HepG2 (cell line): ENCODE measurements around the gene SOAT2.

Experiments
- ELK4 ChIP-seq: sonication (generic); formaldehyde crosslinking; IDR thresholded peaks from 2 replicates; pipeline ENCODE4 v1.9.0; 2021; ENCODE audit warnings: missing genetic modification reagents, borderline replicate concordance
- GZF1 ChIP-seq: sonication (generic); formaldehyde crosslinking; IDR thresholded peaks from 2 replicates; pipeline ENCODE4 v1.5.1; 2020; ENCODE audit warnings: mild to moderate bottlenecking, missing genetic modification reagents
- HMGA1 ChIP-seq: sonication (generic); formaldehyde crosslinking; conservative IDR thresholded peaks from 2 replicates; pipeline ENCODE4 v1.4.0; 2020; ENCODE audit warnings: missing genetic modification reagents
- HNRNPH1 ChIP-seq: fragments of 200-400 bp; formaldehyde crosslinking; optimal IDR thresholded peaks from 2 replicates; pipeline ENCODE3; 2017; ENCODE audit warnings: mild to moderate bottlenecking, low read depth, low read length
- MYC ChIP-seq: sonication (generic); formaldehyde crosslinking; IDR thresholded peaks from 2 replicates; pipeline ENCODE4 v1.9.0; 2021; ENCODE audit warnings: missing genetic modification reagents, borderline replicate concordance
- POLR2A ChIP-seq, 2 experiments: IDR thresholded peaks; 2 replicates each; pipeline ENCODE4 v1.6.1; 2011; ENCODE audit warnings: low read depth in 2 of 2, low read length in 2 of 2, mild to moderate bottlenecking in 1 of 2, moderate library complexity in 1 of 2; ENCODE audit not compliant: insufficient read depth in 1 of 2
- POLR2AphosphoS5 ChIP-seq: IDR thresholded peaks from 2 replicates; pipeline ENCODE4 v1.6.1; 2012; ENCODE audit warnings: low read depth, low read length
- SMAD3 ChIP-seq: sonication (generic); formaldehyde crosslinking; IDR thresholded peaks from 2 replicates; pipeline ENCODE4 v1.4.0; 2020; ENCODE audit warnings: missing genetic modification reagents
- TCF12 ChIP-seq, 2 experiments: fragments of 450-650 bp in 1 of 2; sonication (generic) in 1 of 2; formaldehyde crosslinking in 1 of 2; IDR thresholded peaks; 2 replicates each; pipeline versions ENCODE4 v1.6.1 to v1.8.0; 2017 to 2022; ENCODE audit warnings: antibody characterized with exemption in 1 of 2, mild to moderate bottlenecking in 1 of 2, missing genetic modification reagents in 1 of 2, moderate library complexity in 1 of 2
- ZFX ChIP-seq: sonication (generic); formaldehyde crosslinking; IDR thresholded peaks from 2 replicates; pipeline ENCODE4 v1.4.0; 2020; ENCODE audit warnings: mild to moderate bottlenecking, low read depth, missing genetic modification reagents, moderate library complexity
- ZNF138 ChIP-seq: sonication (generic); formaldehyde crosslinking; IDR thresholded peaks from 2 replicates; pipeline ENCODE4 v1.5.0; 2020; ENCODE audit warnings: mild to moderate bottlenecking, low read depth, missing genetic modification reagents
- ZNF326 ChIP-seq: sonication (generic); formaldehyde crosslinking; IDR thresholded peaks from 2 replicates; pipeline ENCODE4 v1.4.0; 2020; ENCODE audit warnings: missing genetic modification reagents, borderline replicate concordance

GRCh38 chr12:53073881-53074280 is 29.4 kb upstream of the SOAT2 start:
- TF ChIP-seq POLR2A (IDR thresholded peaks at IDR 0.05; ENCODE audit: insufficient read depth in 1 of 2, low read depth in 2 of 2, low read length in 2 of 2), result no peak
- TF ChIP-seq HMGA1, result no peak
- TF ChIP-seq ZFX, result no peak
- TF ChIP-seq POLR2AphosphoS5, result no peak
- no peak for TF ChIP-seq HNRNPH1
- TF ChIP-seq ELK4 (CRISPR knock-in tag), result no peak
- TF ChIP-seq GZF1 (CRISPR knock-in tag), result no peak
- TF ChIP-seq ZNF326 (CRISPR knock-in tag), result no peak
- no peak for TF ChIP-seq MYC (CRISPR knock-in tag)
- TF ChIP-seq TCF12 (IDR thresholded peaks at IDR 0.05), result no peak
- no peak for TF ChIP-seq TCF12 (CRISPR knock-in tag; IDR thresholded peaks at IDR 0.05)
- TF ChIP-seq SMAD3 (CRISPR knock-in tag), result no peak
- no peak for TF ChIP-seq ZNF138
